K562 (cell line): Measurements from ENCODE around the gene PPP1R3C. TPM values are rescaled to one million over a fixed set of nuclear protein-coding genes. Genes with fewer than 3 reads are reported as not detected.

Source experiments
- ATAC-seq: fragments of 200-7000 bp; cut with Tn5 transposase; 3 replicates; pipeline ENCODE4 v1.9.1; 2020; ENCODE audit warnings: moderate library complexity
- BruUV-seq: library from RNA; stranded (reverse); fragments of 400-500 nt; replicated peaks from 2 replicates; lab custom pipeline; 2021; lab: Mats Ljungman, UMichigan
- CTCF ChIA-PET: fragments of 300-600 bp; formaldehyde crosslinking; extraction: SDS; loops from one replicate; lab custom pipeline; 2021; ENCODE audit warnings: low intra/inter-chr PET ratio; lab: Yijun Ruan, JAX
- POLR2A ChIA-PET: fragments of 300-600, 350-650 bp; sonication (Branson Sonifier 250); formaldehyde crosslinking; extraction: SDS; loops from one replicate; lab custom pipeline; 2021; ENCODE audit warnings: antibody characterized with exemption, inconsistent platforms; lab: Yijun Ruan, JAX
- DNase-seq, 4 experiments: peaks; one replicate each; pipeline versions ENCODE4 v3.0.0 to v3.0.0-alpha.2; 2011 to 2018; ENCODE audit warnings: low spot score in 3 of 4, mixed read lengths in 3 of 4; ENCODE audit errors: extremely low read depth in 1 of 4
- FAIRE-seq: peaks from 2 replicates; lab custom pipeline; 2011; peaks lifted over from hg19 to GRCh38; lab: Jason Lieb, UNC
- H2AFZ ChIP-seq: 2 replicates; pipeline ENCODE4 v1.6.0; 2011; ENCODE audit warnings: low read depth, low read length, control low read depth, inconsistent platforms
- H3K27ac ChIP-seq: fragments of 200-600 bp; 3 replicates; pipeline ENCODE4 v1.8.0; 2011; ENCODE audit warnings: low read depth, mild to moderate bottlenecking, control low read depth, inconsistent platforms, low read length, moderate library complexity, mixed read lengths; ENCODE audit errors: extremely low read depth
- H3K27me3 ChIP-seq, 2 experiments: fragments of 300-600 bp in 1 of 2; 2 replicates in 1 of 2; 3 replicates in 1 of 2; pipeline versions ENCODE4 v1.6.0 to v1.8.0; 2011; ENCODE audit warnings: inconsistent platforms in 2 of 2, low read length in 2 of 2, mild to moderate bottlenecking in 1 of 2, mixed read lengths in 1 of 2, moderate library complexity in 1 of 2; ENCODE audit not compliant: control insufficient read depth in 2 of 2, insufficient read depth in 2 of 2
- H3K36me3 ChIP-seq: fragments of 300-600 bp; 3 replicates; pipeline ENCODE4 v1.8.0; 2011; ENCODE audit warnings: mild to moderate bottlenecking, low read length, inconsistent platforms; ENCODE audit not compliant: control insufficient read depth, insufficient read depth
- H3K4me1 ChIP-seq, 2 experiments: fragments of 200-600 bp in 1 of 2; replicated peaks in 1 of 2; 2 replicates in 1 of 2; 3 replicates in 1 of 2; pipeline versions ENCODE4 v1.5.1 to v1.8.0; 2011; ENCODE audit warnings: inconsistent platforms in 2 of 2, low read length in 2 of 2, mild to moderate bottlenecking in 1 of 2, mixed read lengths in 1 of 2, moderate library complexity in 1 of 2; ENCODE audit not compliant: control insufficient read depth in 2 of 2, insufficient read depth in 2 of 2
- H3K4me2 ChIP-seq: 2 replicates; pipeline ENCODE4 v1.6.1; 2011; ENCODE audit warnings: low read length, control low read depth, inconsistent platforms, mixed read lengths; ENCODE audit not compliant: insufficient read depth
- H3K4me3 ChIP-seq: fragments of 200-600 bp; sonication (generic), shearing (Covaris generic); 2 replicates; pipeline ENCODE4 v1.5.1; 2016; ENCODE audit warnings: control low read depth, inconsistent platforms
- H3K79me2 ChIP-seq: fragments of 200-600 bp; 3 replicates; pipeline ENCODE4 v1.8.0; 2011; ENCODE audit warnings: low read length, inconsistent platforms; ENCODE audit not compliant: control insufficient read depth, insufficient read depth
- H3K9ac ChIP-seq, 2 experiments: 2 replicates each; pipeline versions ENCODE4 v1.6.0 to v1.6.1; 2011; ENCODE audit warnings: low read depth in 2 of 2, low read length in 2 of 2, control low read depth in 1 of 2, inconsistent platforms in 1 of 2, mild to moderate bottlenecking in 1 of 2, mixed read lengths in 1 of 2; ENCODE audit not compliant: insufficient read depth in 1 of 2
- H3K9me1 ChIP-seq: one replicate; pipeline ENCODE4 v1.6.0; 2011; ENCODE audit warnings: inconsistent platforms, mild to moderate bottlenecking, low read length, moderate library complexity; ENCODE audit not compliant: control insufficient read depth, insufficient read depth
- H3K9me3 ChIP-seq: replicated peaks from 2 replicates; pipeline ENCODE4 v1.5.1; 2011; ENCODE audit warnings: low read depth, low read length, inconsistent platforms; ENCODE audit not compliant: control insufficient read depth, insufficient read depth
- H4K20me1 ChIP-seq: replicated peaks from 2 replicates; pipeline ENCODE4 v1.6.1; 2011; ENCODE audit warnings: low read length, inconsistent platforms, mixed read lengths; ENCODE audit not compliant: control insufficient read depth, insufficient read depth
- CCNT2 ChIP-seq: IDR thresholded peaks from 2 replicates; pipeline ENCODE4 v1.6.1; 2011; ENCODE audit warnings: borderline replicate concordance, low read depth, mild to moderate bottlenecking, moderate library complexity, mixed read lengths, low read length; ENCODE audit not compliant: insufficient read length; ENCODE audit errors: extremely low read depth
- NRF1 ChIP-seq, 2 experiments: fragments of 450-650 bp; IDR thresholded peaks in 1 of 2; conservative IDR thresholded peaks in 1 of 2; 2 replicates each; pipeline ENCODE4 v1.6.1; 2014; ENCODE audit warnings: mild to moderate bottlenecking in 2 of 2
- PCBP2 ChIP-seq: fragments of 200-400 bp; formaldehyde crosslinking; IDR thresholded peaks from 2 replicates; pipeline ENCODE4 v1.6.1; 2018; ENCODE audit warnings: low read length, low read depth, mild to moderate bottlenecking, moderate library complexity; ENCODE audit not compliant: poor library complexity, severe bottlenecking
- POLR3A ChIP-seq: IDR thresholded peaks from 2 replicates; pipeline ENCODE4 v1.6.1; 2011; ENCODE audit warnings: borderline replicate concordance, mild to moderate bottlenecking, moderate library complexity; ENCODE audit not compliant: insufficient read length, insufficient read depth; ENCODE audit errors: extremely low read depth
- RNF2 ChIP-seq: sonication (generic); IDR thresholded peaks from 2 replicates; pipeline ENCODE4 v1.6.1; 2016
- WGBS: fragments of 100-300 bp; shearing (Covaris generic); methylation state at CpG from one replicate; pipeline ENCODE4 v1.1.6; 2016; ENCODE audit warnings: low coverage, mixed read lengths; ENCODE audit not compliant: insufficient coverage; ENCODE audit errors: missing lambda C conversion rate; 5-methylcytosine and 5-hydroxymethylcytosine counted together
- in situ Hi-C: fragments of 300-500 bp; cut with MboI; formaldehyde crosslinking; loops from 4 replicates; pipeline ENCODE4 v1.15.0; 2018; ENCODE audit warnings: inconsistent platforms, mixed read lengths
- intact Hi-C: fragments of 100-400 bp; cut with micrococcal nuclease; formaldehyde crosslinking; loops from 2 replicates; pipeline ENCODE4 v1.14.2; 2022
- polyA plus RNA-seq, 8 experiments: library from polyadenylated mRNA; depleted of rRNA in 4 of 8; stranded (reverse) in 5 of 8; unstranded in 3 of 8; fragments of >200 nt; fragmentation: Nextera tagmentation in 2 of 8; fragmentation: Illumina TruSeq in 1 of 8; extraction: Ambion mirVana in 2 of 8; extraction: Trizol in 1 of 8; gene quantifications; 2 replicates each; pipeline versions ENCODE4 v1.2.1 to v1.2.3, GENCODE V29; 2011 to 2014; ENCODE audit warnings: inconsistent platforms in 1 of 8, missing spikeins in 1 of 8
- total RNA-seq, 7 experiments: library from RNA; depleted of rRNA in 6 of 7; stranded (reverse); fragments of >200 nt in 6 of 7; fragmentation: Illumina TruSeq in 2 of 7; extraction: Trizol in 2 of 7; gene quantifications; 2 replicates each; pipeline versions ENCODE4 v1.2.1 to v1.2.3, GENCODE V29; 2011 to 2021; ENCODE audit warnings: low replicate concordance in 1 of 7
- TF ChIP-seq, protein P1 (sequence below): fragments of 450-650 bp; IDR thresholded peaks from 2 replicates; pipeline ENCODE4 v1.6.1; 2017; ENCODE audit warnings: antibody characterized with exemption, mild to moderate bottlenecking
- TF ChIP-seq, protein P2 (sequence below): sonication (generic); formaldehyde crosslinking; IDR thresholded peaks from 2 replicates; pipeline ENCODE4 v1.8.0; 2022; ENCODE audit warnings: missing genetic modification reagents, mild to moderate bottlenecking, borderline replicate concordance

PPP1R3C gene
- total and polyA plus RNA-seq, 9 of the 15 experiments (the other 6 are each of a cell fraction or from before 2014, with no cell fraction given) = 0.06 to 0.24 (median 0.12) TPM; not detected in 3

DNA sequence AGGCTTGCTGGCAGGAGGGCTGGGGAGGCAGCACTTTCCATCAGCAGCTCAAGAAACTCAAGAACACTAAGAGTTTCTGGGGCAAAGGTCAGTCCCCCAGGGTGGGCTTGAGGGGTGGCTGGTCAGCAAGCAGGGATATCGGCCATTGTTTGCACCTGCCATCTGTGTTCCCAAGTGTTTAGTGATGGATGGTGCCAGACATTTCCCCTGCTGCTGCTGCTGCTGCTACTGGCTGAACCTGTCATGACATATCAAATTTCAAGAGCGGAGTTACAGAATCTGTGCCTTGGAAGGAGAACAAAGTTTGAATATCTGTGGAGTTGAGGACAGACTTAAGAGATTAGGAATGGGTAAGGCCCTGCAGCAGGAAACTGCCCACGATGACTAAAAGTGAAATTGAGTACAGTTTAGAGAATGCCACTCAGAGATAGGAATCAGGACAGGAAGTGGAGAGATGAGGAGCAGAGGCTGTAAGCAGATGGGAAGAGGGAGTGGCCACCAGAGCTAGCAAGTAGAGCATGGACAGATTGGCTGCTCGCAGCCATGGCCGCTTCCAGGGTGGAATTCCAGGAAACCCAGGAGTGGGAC lies 39.2 kb upstream of the PPP1R3C start (continued):
- TF ChIP-seq, protein P1, sequence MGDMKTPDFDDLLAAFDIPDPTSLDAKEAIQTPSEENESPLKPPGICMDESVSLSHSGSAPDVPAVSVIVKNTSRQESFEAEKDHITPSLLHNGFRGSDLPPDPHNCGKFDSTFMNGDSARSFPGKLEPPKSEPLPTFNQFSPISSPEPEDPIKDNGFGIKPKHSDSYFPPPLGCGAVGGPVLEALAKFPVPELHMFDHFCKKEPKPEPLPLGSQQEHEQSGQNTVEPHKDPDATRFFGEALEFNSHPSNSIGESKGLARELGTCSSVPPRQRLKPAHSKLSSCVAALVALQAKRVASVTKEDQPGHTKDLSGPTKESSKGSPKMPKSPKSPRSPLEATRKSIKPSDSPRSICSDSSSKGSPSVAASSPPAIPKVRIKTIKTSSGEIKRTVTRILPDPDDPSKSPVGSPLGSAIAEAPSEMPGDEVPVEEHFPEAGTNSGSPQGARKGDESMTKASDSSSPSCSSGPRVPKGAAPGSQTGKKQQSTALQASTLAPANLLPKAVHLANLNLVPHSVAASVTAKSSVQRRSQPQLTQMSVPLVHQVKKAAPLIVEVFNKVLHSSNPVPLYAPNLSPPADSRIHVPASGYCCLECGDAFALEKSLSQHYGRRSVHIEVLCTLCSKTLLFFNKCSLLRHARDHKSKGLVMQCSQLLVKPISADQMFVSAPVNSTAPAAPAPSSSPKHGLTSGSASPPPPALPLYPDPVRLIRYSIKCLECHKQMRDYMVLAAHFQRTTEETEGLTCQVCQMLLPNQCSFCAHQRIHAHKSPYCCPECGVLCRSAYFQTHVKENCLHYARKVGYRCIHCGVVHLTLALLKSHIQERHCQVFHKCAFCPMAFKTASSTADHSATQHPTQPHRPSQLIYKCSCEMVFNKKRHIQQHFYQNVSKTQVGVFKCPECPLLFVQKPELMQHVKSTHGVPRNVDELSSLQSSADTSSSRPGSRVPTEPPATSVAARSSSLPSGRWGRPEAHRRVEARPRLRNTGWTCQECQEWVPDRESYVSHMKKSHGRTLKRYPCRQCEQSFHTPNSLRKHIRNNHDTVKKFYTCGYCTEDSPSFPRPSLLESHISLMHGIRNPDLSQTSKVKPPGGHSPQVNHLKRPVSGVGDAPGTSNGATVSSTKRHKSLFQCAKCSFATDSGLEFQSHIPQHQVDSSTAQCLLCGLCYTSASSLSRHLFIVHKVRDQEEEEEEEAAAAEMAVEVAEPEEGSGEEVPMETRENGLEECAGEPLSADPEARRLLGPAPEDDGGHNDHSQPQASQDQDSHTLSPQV = no peak
- TF ChIP-seq RNF2 = no peak
- TF ChIP-seq PCBP2 = no peak
- TF ChIP-seq, all 486 proteins: peak for 33

DNA sequence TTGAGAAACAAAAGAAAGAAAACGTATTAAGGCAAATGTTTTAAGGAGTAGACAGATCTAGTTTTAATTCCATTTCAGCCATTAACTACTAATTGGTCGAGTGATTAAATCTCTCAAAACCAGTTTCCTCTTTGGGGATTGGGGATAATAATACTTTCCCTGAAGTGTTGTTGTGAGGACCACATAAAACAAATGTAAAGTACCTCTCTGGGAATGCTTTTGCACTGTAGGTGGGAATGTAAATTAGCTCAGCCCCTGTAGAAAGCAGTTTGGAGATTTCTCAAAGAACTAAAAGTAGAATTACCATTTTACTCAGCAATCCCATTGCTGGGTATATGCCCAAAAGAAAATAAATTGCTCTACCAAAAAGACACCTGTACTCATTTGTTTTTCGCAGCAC lies 36.0 kb upstream of the PPP1R3C start:
- Histone ChIP-seq H3K4me3 (no peak overlapping the region), H4K20me1 (no peaks in the 10 kb centered on the region), H3K79me2 (no peaks in the 10 kb centered on the region), H3K27me3 (no peaks in the 10 kb centered on the region; a peak in 1 of 5 replicates), H3K4me1 (peaks cover 0 to 6% of the 10 kb centered on the region in 2 experiments; a peak in 2 of 5 replicates), H2AFZ (no peak overlapping the region), H3K27ac (no peak overlapping the region), H3K9me3 (no peaks in the 10 kb centered on the region), H3K36me3 (no peaks in the 10 kb centered on the region), H3K9ac (no peak overlapping the region), H3K4me2 (no peak overlapping the region), H3K9me1 (no peaks in the 10 kb centered on the region)
- intact Hi-C loops (no loop called here), in situ Hi-C loops (no loop called here)
- FAIRE-seq (no peak), ATAC-seq (no peak), DNase-seq (no peak)
- BruUV-seq = no TSS peak
- TF ChIP-seq POLR3A (no peak), NRF1 (conservative IDR thresholded peaks at IDR 0.05 in 1 of 2, IDR thresholded peaks at IDR 0.05 in 1 of 2) (no peak), CCNT2 (no peak)
- TF ChIP-seq, protein P2, sequence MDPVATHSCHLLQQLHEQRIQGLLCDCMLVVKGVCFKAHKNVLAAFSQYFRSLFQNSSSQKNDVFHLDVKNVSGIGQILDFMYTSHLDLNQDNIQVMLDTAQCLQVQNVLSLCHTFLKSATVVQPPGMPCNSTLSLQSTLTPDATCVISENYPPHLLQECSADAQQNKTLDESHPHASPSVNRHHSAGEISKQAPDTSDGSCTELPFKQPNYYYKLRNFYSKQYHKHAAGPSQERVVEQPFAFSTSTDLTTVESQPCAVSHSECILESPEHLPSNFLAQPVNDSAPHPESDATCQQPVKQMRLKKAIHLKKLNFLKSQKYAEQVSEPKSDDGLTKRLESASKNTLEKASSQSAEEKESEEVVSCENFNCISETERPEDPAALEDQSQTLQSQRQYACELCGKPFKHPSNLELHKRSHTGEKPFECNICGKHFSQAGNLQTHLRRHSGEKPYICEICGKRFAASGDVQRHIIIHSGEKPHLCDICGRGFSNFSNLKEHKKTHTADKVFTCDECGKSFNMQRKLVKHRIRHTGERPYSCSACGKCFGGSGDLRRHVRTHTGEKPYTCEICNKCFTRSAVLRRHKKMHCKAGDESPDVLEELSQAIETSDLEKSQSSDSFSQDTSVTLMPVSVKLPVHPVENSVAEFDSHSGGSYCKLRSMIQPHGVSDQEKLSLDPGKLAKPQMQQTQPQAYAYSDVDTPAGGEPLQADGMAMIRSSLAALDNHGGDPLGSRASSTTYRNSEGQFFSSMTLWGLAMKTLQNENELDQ (CRISPR knock-in tag) = no peak
- ChIA-PET CTCF (no interaction called here), POLR2A (no interaction called here)
- WGBS = 31% methylated on average over 3 of the region's 3 CpGs
